Pancreas (tissue), 10 donors: ENCODE results near the gene GADD45A. TPM values are rescaled to one million over a fixed set of nuclear protein-coding genes. Genes with fewer than 3 reads are reported as not detected.

Experiments used
- ATAC-seq, 4 donors: fragments of 200-7000 bp; cut with Tn5 transposase; one replicate each; pipeline versions ENCODE4 v1.8.0 to v1.9.1; 2020; ENCODE audit warnings: mild to moderate bottlenecking in 4 of 4, moderate library complexity in 4 of 4
- DNase-seq, 6 donors: peaks; one replicate each; pipeline ENCODE4 v3.0.0-alpha.2; 2020
- FAIRE-seq: peaks from 2 replicates; lab custom pipeline; 2012; peaks lifted over from hg19 to GRCh38; lab: Jason Lieb, UNC
- H3K27ac ChIP-seq, 4 donors: fragments of 200-600 bp; sonication (generic); 1 replicate in 3 of 4; 2 replicates in 1 of 4; pipeline versions ENCODE4 v1.5.0 to v1.8.0; 2020
- H3K27me3 ChIP-seq, 4 donors: fragments of 200-600 bp; one replicate each; pipeline ENCODE4 v1.8.0; 2021
- H3K36me3 ChIP-seq, 3 donors: fragments of 200-600 bp; sonication (generic) in 1 of 3; one replicate each; pipeline versions ENCODE4 v1.5.0 to v1.8.0; 2020 to 2021
- H3K4me1 ChIP-seq, 3 donors: fragments of 200-600 bp; one replicate each; pipeline ENCODE4 v1.8.0; 2021
- H3K4me3 ChIP-seq, 4 donors: fragments of 200-600 bp; sonication (generic) in 2 of 4; one replicate each; pipeline versions ENCODE4 v1.5.0 to v1.8.0; 2020 to 2021
- H3K9me3 ChIP-seq, 4 donors: fragments of 200-600 bp; one replicate each; pipeline ENCODE4 v1.8.0; 2021
- CTCF ChIP-seq, 4 donors: fragments of 200-600 bp; sonication (generic) in 3 of 4; IDR thresholded peaks; one replicate each; pipeline versions ENCODE4 v1.5.0 to v1.8.0; 2021; ENCODE audit warnings: antibody characterized with exemption in 4 of 4
- WGBS, 2 donors: extraction: QIAGEN DNeasy Blood & Tissue Kit; methylation state at CpG; one replicate each; pipeline ENCODE4 v1.1.7; 2013; 5-methylcytosine and 5-hydroxymethylcytosine counted together
- intact Hi-C, 3 donors: fragments of 100-400 bp; cut with DNase I; formaldehyde crosslinking; loops; one replicate each; pipeline versions ENCODE4 v1.11.1 to v1.14.2; 2022
- polyA plus RNA-seq, 2 donors: library from polyadenylated mRNA; stranded (reverse); fragments of 200-250 nt; gene quantifications; one replicate each; pipeline ENCODE4 v1.2.3, GENCODE V29; 2013
- total RNA-seq, 6 donors: library from RNA; stranded (reverse); fragmentation: NEBNext Ultra II Directional in 4 of 6; extraction: Animal tissue kit (Norgen Biotek cat#: 25700) in 4 of 6; gene quantifications; one replicate each; pipeline versions ENCODE4 v1.2.1 to v1.2.4, GENCODE V29; 2021 to 2023
- donor health status: healthy with polysubstance abuse.
- donor health status: DM: no; HTN: no; CAD: no; lungs with moderate emphysema.
- donor health status: DM: no; HTN: no; CAD: no.
- donor health status: control.
- donor health status: control.
- donor health status: Bipolar disorder and iron deficiency.
- donor health status: DM: yes; HTN: yes; CAD: no.
- donor health status: DM: no; HTN: no; CAD: no.
- donor health status: DM: no; HTN: no; CAD: no.
- donor health status: DM: yes; HTN: yes; CAD: no.

GADD45A gene
- total and polyA plus RNA-seq, 8 donors, result 7.9 to 17.3 (median 13.3) TPM

- H3K4me3 ChIP-seq, result no peak overlapping the region
- peaks cover 14 to 30% (median 18%) of the 10 kb centered on the region in 3 donors for H3K4me1 ChIP-seq
- WGBS, 2 donors, result 33 to 58% methylated on average over 3 of the region's 3 CpGs
- no peak overlapping the region for H3K27ac ChIP-seq
- TF ChIP-seq CTCF (IDR thresholded peaks at IDR 0.05), result no peak
- intact Hi-C loops, result loop anchor here in 1 of 3 donors (10.0 kb wide), 1 partner anchor 109 kb away; no protein-coding TSS in a partner anchor
- FAIRE-seq (no peak), DNase-seq (no peak), ATAC-seq (no peak)
- H3K27me3 ChIP-seq, result no peaks in the 10 kb centered on the region
- peaks cover 0 to 6% (median 0%) of the 10 kb centered on the region in 3 donors for H3K36me3 ChIP-seq
- H3K9me3 ChIP-seq, result no peaks in the 10 kb centered on the region
These were observed 1.7 kb upstream of the GADD45A start for GRCh38 chr1:67683316-67683715.

- DNase-seq, result peak in 1 of 6 donors; percentile 7
- H3K27ac ChIP-seq, result peak overlapping the region in 2 of 4 donors; percentile 54 to 93
- no peaks in the 10 kb centered on the region for H3K9me3 ChIP-seq
- WGBS, 2 donors, result 22 to 26% methylated on average over 8 of the region's 8 CpGs
- H3K4me1 ChIP-seq, result peaks cover 14 to 31% (median 18%) of the 10 kb centered on the region in 3 donors
- intact Hi-C loops, result loop anchor here in 1 of 3 donors (10.0 kb wide), 1 partner anchor 109 kb away; no protein-coding TSS in a partner anchor
- H3K4me3 ChIP-seq, result peak overlapping the region in 1 of 4 donors; percentile 86
- peaks cover 0 to 13% (median 0%) of the 10 kb centered on the region in 3 donors for H3K36me3 ChIP-seq
- no peak for TF ChIP-seq CTCF (IDR thresholded peaks at IDR 0.05)
- no peaks in the 10 kb centered on the region for H3K27me3 ChIP-seq
- no peak for ATAC-seq
- no peak for FAIRE-seq
These were observed 1.1 kb upstream of the GADD45A start for GRCh38 chr1:67683766-67684525.

- Histone ChIP-seq H3K4me3 (peak overlapping the region in 3 of 4 donors; percentile 8 to 86 (median 86)), H3K27me3 (no peaks in the 10 kb centered on the region), H3K36me3 (peaks cover 0 to 13% (median 0%) of the 10 kb centered on the region in 3 donors), H3K4me1 (peaks cover 14 to 31% (median 18%) of the 10 kb centered on the region in 3 donors), H3K9me3 (no peaks in the 10 kb centered on the region), H3K27ac (peak overlapping the region in 2 of 4 donors; percentile 54 to 93)
- no peak for TF ChIP-seq CTCF (IDR thresholded peaks at IDR 0.05)
- FAIRE-seq (no peak), ATAC-seq (no peak), DNase-seq (no peak)
- 0 to 1% methylated on average over 18 to 20 of the region's 20 CpGs for WGBS, 2 donors
- intact Hi-C loops, result loop anchor here in 1 of 3 donors (10.0 kb wide), 1 partner anchor 110 kb away; no protein-coding TSS in a partner anchor
These were observed 405 bp upstream of the GADD45A start for GRCh38 chr1:67684526-67685066.

- ATAC-seq, result peak; percentile 12 to 41 (median 38)
- WGBS, 2 donors, result 0% methylated on average over 43 to 65 of the region's 65 CpGs
- Histone ChIP-seq H3K9me3 (no peaks in the 10 kb centered on the region), H3K4me3 (peak overlapping the region; percentile 71 to 91 (median 86)), H3K4me1 (peaks cover 14 to 31% (median 18%) of the 10 kb centered on the region in 3 donors), H3K36me3 (peaks cover 0 to 13% (median 0%) of the 10 kb centered on the region in 3 donors), H3K27me3 (no peaks in the 10 kb centered on the region), H3K27ac (peak overlapping the region; percentile 90 to 94 (median 94))
- intact Hi-C loops, result loop anchor here in 1 of 3 donors (10.0 kb wide), 1 partner anchor 111 kb away; no protein-coding TSS in a partner anchor
- TF ChIP-seq CTCF (IDR thresholded peaks at IDR 0.05), result no peak
- peak; percentile 52 to 88 (median 66) for DNase-seq
- FAIRE-seq, result no peak
These were observed 711 bp downstream of the GADD45A start for GRCh38 chr1:67685558-67686266.
